ENCODE measurements around the gene NCOA1. TPM values are rescaled to one million over a fixed set of nuclear protein-coding genes. Genes with fewer than 3 reads are reported as not detected.
"Not testable (repeated sequence)": the region's sequence is repeated elsewhere in the genome, so short reads cannot be mapped to it uniquely, and the experiment has no call there.

Gene NCOA1
- polyA plus RNA-seq, 4 donors: 40.7 to 50.9 (median 46.8) TPM

DNA sequence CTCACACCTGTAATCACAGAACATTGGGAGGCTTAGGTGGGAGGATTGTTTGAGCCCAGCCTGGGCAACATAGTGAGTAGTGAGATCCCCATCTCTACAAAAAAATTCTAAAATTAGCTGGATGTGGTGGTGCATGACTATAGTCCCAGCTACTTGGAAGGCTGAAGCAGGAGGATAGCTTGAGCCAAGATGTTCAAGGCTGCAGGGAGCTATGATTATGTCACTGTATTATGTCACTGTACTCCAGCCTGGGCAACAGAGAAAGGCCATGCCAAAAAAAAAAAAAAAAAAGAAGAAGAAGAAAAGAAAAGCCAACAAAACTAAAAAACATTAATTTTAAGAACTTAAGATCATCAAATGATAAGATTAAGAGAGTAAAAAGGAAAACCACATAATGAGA lies 17.4 kb upstream of the NCOA1 start:
- DNase-seq (ENCODE audit: low read depth in 4 of 4, low spot score in 3 of 4): no peak

- no peak for DNase-seq (ENCODE audit: low read depth in 4 of 4, low spot score in 3 of 4)
Measured at GRCh38 chr2:24474053-24474452, 17.0 kb upstream of the NCOA1 start.

GRCh38 chr2:24477229-24477628 lies 13.8 kb upstream of the NCOA1 start:
- DNase-seq (ENCODE audit: low read depth in 4 of 4, low spot score in 3 of 4): no peak

DNA sequence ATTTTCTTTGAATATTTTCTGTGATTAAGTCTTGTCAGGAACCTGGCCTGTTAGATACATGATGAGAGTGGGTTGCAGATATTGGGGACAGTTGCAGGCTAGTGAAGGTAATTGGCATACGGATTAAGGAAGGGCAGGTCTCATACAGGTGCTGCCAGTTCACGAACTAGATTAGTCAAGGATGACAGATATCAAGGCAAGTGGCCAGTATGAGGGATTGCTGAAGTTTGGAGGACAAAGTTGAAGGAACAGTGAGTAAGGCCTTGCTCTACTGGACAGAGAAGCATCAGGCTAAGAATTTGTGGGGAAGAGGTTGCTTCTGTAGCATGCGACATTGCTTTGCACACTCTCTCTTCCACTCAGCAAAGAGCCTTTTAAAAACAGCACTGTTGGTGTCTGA lies 12.8 kb upstream of the NCOA1 start:
- no peak for DNase-seq (ENCODE audit: low read depth in 4 of 4, low spot score in 3 of 4)

GRCh38 chr2:24480245-24480644 lies 10.8 kb upstream of the NCOA1 start:
- DNase-seq (ENCODE audit: low read depth in 4 of 4, low spot score in 3 of 4): no peak

- no peak for DNase-seq (ENCODE audit: low read depth in 4 of 4, low spot score in 3 of 4)
Measured at GRCh38 chr2:24482251-24482971, 8.6 kb upstream of the NCOA1 start.

DNA sequence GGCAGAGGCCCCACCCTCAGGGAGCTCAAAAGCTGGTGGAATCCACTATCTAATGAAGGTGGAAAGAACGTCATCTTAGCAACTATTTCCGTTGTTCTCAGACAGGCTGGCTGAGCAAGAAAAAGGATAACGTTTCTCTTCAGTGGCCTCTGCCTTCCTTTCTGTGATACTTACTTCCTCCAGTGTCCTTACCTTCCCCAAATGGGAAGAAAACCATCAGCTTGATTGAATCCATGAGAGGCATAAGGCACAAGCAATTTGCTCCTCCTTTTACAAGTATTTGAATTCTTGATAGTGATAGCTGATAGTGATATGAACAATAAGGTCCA lies 8.1 kb upstream of the NCOA1 start:
- no peak for DNase-seq (ENCODE audit: low read depth in 4 of 4, low spot score in 3 of 4)

DNA sequence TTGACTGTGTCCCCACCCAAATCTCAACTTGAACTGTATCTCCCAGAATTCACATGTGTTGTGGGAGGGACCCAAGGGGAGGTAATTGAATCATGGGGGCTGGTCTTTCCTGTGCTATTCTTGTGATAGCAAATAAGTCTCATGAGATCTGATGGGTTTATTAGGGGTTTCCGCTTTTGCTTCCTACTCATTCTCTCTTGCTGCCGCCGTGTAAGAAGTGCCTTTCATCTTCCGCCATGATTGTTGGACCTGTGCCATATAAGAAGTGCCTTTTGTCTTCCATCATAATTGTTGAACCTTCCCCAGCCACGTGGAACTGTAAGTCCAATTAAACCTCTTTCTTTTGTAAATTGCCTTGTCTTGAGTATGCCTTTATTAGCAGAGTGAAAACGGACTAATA lies 6.4 kb upstream of the NCOA1 start:
- DNase-seq (ENCODE audit: low read depth in 4 of 4, low spot score in 3 of 4): not testable (repeated sequence)

DNA sequence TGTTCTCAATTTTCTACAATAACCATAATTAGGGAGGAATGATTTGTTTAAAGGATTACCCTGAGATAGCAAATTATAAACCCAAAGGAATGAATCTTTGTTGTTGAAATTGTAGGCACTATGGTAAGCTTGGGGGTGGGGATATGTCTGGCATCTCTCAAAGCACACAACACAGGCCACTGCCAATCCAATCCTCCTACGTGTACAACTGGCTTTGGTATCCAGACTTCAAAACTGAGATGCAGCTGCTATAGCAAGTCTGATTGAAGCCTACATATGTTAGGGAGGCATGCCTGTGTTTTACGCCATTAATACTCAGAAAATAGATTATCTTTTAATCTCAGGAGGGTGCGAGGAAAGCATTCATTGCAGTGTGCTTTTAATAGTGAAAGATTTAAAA lies 5.9 kb upstream of the NCOA1 start:
- no peak for DNase-seq (ENCODE audit: low read depth in 4 of 4, low spot score in 3 of 4)

DNA sequence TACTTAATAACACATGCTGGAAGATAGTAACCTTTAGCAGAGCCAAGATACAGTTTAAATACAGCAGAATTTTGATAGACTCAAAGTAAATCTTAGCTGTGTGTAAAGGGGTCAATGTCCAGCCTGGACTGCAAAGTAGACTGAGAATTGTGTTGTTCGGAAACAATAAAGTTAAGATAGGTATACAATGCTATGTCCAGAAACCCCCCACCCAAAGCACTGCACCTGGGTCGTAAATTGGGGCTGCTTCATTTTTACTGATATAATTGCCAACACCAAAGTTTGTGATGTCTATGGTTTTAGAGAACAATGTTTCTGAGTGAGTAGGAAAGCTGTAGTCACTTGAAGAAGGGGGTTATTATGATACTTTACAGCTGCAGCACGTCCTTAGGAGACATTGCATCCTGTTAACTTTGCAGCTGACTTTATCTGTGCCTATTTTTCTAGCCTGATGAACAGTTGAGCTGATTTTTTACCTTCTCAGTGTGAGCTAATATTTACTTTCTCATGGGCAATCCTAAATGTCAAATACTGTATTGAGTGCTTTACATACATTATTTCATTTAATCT lies 4.3 kb upstream of the NCOA1 start:
- DNase-seq (ENCODE audit: low read depth in 4 of 4, low spot score in 3 of 4): no peak

- no peak for DNase-seq (ENCODE audit: low read depth in 4 of 4, low spot score in 3 of 4)
Measured at GRCh38 chr2:24489465-24490180, 1.4 kb upstream of the NCOA1 start.

DNA sequence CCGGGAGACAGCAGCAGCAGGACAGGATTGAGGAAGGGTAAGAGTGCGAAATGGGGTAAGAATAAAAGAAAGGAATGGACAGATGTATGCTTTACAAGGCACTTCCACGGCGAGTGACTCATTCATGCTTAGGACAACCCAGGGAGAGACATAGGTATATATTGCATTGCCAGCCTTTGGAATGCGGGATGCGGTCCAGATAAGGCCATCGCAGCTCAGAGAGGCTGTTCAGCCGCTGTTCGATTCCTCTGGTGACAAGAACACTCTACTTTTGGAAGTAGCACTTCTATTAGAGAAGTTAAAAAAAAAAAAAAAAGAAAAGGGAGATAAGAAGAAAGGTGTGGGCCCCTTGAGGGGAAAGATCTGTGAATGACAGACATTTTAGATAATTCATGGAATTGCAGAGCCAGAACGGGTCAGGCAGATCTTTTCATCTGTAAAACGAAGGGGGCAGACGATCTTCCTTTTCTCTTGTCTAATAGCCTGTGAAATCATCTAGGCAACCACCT lies 819 bp upstream of the NCOA1 start:
- DNase-seq (ENCODE audit: low read depth in 4 of 4, low spot score in 3 of 4): no peak

DNA sequence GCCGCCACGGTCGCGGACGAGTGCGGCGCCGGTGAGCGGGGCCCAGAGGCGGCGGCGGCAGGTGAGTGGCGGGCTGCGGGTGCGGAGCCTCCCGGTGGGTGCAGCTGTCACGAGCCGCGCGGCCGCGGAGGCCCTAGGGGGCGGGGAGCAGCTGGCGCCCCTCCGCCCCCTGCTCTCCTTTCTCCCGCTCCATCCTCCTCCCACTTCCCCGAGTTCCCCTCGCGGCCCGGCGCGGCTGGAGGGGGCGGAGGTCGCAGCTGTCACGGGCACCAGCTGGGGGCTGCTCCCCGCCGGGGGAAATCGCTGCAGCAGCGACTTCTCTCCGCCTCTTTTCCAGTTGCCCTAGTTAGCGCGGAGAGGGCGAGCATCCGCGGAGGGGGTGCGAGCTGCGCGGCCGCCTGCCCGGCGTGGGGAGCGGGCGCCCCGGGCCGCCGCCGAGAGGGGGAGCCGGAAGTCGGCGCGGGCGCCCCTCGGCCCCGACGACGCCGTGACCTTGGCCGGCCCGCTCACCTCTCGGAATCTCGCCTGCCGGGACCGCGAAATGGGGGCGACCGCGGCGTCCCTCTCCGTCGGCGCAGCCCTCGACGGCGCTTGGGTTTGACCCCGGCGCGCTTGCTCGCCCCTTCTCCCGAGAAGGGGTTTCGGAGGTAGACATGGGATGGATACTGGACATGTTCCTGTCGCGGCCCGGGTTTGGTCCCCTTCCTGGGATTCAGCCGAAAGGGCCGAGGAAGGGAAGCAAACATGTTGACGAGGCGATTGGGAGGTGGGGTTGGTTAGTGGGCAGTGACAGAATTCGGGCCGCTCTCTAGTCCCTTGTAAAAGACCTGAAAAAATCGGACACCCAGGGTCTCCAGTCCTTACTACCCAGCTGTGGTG lies 727 bp downstream of the NCOA1 start:
- peak in 1 of 4 donors; percentile 60 for DNase-seq (ENCODE audit: low read depth in 4 of 4, low spot score in 3 of 4)

DNA sequence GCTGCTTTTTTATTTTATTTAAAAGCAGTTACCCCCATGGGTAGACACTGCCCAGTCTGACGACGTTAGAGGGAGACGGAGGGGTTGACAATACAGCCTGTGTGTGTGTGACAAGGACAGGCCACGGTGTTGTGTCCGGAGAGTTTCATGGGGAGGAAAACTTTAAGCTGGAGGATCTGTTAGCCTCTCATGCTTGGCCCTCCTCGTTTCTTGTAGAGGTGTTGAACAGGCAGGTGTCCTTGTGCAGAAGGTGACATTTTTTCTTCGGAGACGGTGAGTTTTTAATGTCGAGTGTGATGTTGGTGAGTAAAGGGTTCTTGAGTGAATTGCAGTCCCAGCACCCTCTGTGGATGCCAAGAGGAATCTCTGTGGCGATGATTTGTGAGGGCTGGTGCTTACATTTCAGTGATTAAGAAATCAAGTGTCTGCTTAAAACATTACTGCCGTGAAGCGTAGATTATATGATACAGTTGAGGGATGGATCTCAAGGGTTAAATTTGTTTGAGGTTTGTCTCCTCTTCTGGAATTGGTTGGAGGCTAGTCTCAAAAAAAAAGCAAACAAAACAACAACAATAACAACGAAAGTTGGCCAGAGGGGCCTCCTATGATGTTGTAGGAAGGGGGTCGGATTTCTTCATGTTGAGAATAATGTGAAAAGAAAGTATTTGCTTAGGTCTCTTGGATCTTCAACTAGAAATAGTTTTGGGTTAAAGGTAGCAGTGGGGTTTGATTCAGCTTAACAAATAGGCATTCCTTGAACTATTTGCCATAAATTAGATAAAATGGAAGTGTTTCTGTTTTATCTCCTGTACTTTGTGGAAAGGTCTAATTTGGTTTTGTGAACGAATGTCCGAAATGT lies 1.6 kb downstream of the NCOA1 start:
- no peak for DNase-seq (ENCODE audit: low read depth in 4 of 4, low spot score in 3 of 4)

DNA sequence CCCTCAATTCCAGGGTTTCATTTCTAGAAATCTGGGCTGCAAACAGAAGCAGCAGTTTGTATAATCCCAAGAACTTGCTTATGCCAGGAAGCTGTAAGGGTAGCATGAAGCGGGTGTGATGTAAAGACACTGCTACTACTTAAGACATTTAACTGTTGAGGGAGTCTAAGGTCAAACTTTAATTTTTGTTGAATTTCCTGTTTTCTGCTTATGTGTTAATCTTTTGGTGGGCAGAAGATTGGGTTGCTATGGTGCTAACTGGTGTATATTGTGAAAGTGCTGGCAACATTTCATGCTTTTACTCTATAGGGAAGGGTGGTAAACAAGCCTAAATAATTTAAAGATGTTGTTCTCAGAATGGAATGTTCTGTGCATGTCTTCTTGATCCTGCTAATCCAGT lies 2.7 kb downstream of the NCOA1 start:
- no peak for DNase-seq (ENCODE audit: low read depth in 4 of 4, low spot score in 3 of 4)

GRCh38 chr2:24494410-24494809 lies 3.4 kb downstream of the NCOA1 start:
- no peak for DNase-seq (ENCODE audit: low read depth in 4 of 4, low spot score in 3 of 4)

DNA sequence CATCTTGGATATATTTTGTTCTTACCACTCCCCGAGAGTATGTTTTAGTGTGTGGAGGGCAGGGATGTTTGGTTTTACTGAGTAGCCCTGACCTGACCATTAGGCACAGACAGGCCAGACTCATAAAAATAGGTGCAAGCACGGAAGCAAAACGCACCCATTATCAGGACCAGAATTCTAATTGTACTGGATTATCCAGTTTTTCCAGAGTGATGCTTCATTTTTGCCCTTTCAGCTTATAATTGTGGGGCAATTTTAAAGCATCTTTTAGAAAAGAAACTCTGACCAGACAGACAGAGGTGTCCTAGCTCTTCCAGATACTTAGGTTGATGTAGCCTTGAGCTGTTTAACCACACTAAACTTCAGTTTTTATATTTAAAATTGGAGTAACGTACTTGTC lies 4.4 kb downstream of the NCOA1 start:
- no peak for DNase-seq (ENCODE audit: low read depth in 4 of 4, low spot score in 3 of 4)

DNA sequence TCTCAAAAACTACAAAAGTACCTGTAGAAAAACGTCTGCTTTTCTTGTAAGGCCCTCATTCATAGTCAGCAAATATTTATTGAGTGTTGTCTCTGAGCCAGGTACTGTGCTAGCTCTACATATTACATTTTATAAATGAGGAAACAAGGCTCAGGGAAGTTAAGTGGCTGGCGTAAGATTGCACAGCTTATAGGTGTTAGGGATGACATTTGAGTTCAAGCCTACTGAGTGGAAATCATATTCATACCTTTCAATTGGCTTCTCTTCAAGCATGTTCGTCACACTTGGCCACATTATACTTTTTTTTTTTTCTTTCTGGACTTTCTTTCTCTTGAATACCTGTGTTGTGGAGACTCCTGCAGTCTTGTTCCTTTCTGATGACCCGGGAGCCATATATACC lies 5.9 kb downstream of the NCOA1 start:
- no peak for DNase-seq (ENCODE audit: low read depth in 4 of 4, low spot score in 3 of 4)

DNA sequence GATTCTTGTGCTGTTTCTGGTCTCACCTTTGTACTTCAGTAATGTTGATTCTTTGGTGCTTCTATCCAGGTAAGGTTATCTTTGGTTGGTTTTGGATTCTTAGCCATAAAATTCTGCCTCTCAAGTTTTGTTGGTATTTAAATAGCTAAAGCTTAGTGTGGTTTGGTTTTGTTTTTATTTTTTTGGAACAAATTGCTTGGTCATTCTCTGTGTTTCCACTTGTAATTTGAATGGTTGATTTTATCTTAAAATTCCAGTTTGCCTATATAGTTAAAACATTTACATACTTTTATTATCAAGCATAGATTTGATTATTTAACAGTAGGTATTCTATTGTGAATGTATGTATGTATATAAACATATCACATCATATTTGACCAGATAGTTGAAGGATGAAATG lies 6.6 kb downstream of the NCOA1 start:
- DNase-seq (ENCODE audit: low read depth in 4 of 4, low spot score in 3 of 4): no peak

- DNase-seq (ENCODE audit: low read depth in 4 of 4, low spot score in 3 of 4): no peak
Measured at GRCh38 chr2:24498121-24498520, 7.1 kb downstream of the NCOA1 start.
